ENCODE results near the gene MSRB3. TPM values are rescaled to one million over a fixed set of nuclear protein-coding genes. Genes with fewer than 3 reads are reported as not detected.

MSRB3 gene
- total and polyA plus RNA-seq, 2 donors (not counting 1 experiment from before 2014, with no cell fraction given), result not detected

GRCh38 chr12:65463611-65464010 lies 185.1 kb downstream of the MSRB3 start:
- Histone ChIP-seq H3K27me3 (replicated peaks in 1 of 4; ENCODE audit: control extremely low read depth in 1 of 4, control insufficient read depth in 3 of 4, insufficient read depth in 4 of 4, low read length in 3 of 4) (no peaks in the 10 kb centered on the region), H4K20me1 (ENCODE audit: control insufficient read depth, insufficient read depth, low read length, poor library complexity, severe bottlenecking) (no peaks in the 10 kb centered on the region), H3K36me3 (replicated peaks in 1 of 2; ENCODE audit: control extremely low read depth in 1 of 2, control insufficient read depth in 1 of 2, extremely low read depth in 1 of 2, insufficient read depth in 2 of 2, low read length in 1 of 2) (no peaks in the 10 kb centered on the region), H2AFZ (ENCODE audit: insufficient read depth, low read depth, low read length, poor library complexity, severe bottlenecking) (no peak overlapping the region), H3K9me3 (ENCODE audit: control extremely low read depth in 1 of 3, control insufficient read depth in 2 of 3, insufficient read depth in 1 of 3, low read length in 2 of 3) (peaks cover 0 to 2% (median 0%) of the 10 kb centered on the region in 3 donors), H3K79me2 (ENCODE audit: control insufficient read depth, insufficient read depth, low read length) (no peaks in the 10 kb centered on the region), H3K4me2 (replicated peaks; ENCODE audit: low read depth, low read length, poor library complexity, severe bottlenecking) (no peak overlapping the region), H3K27ac (ENCODE audit: low read length in 2 of 2) (no peak overlapping the region), H3K9ac (ENCODE audit: low read length) (no peak overlapping the region), H3K4me3 (ENCODE audit: control extremely low read depth in 1 of 5, extremely low read depth in 1 of 5, insufficient read depth in 1 of 5, low read depth in 2 of 5, low read length in 4 of 5) (no peak overlapping the region), H3K4me1 (ENCODE audit: control insufficient read depth in 2 of 2, insufficient read depth in 2 of 2, low read length in 2 of 2) (no peaks in the 10 kb centered on the region)
- 100% methylated on average over 1 of the region's 1 CpG for WGBS (ENCODE audit: insufficient coverage)
- Mint-ChIP-seq H3K27ac (no peak overlapping the region), H3K4me3 (no peak overlapping the region), H3K9me3 (ENCODE audit: insufficient read depth) (no peaks in the 10 kb centered on the region), H3K4me1 (no peaks in the 10 kb centered on the region), H3K27me3 (no peaks in the 10 kb centered on the region)
- ATAC-seq (ENCODE audit: low read depth) (no peak), DNase-seq (no peak)
- ChIA-PET CTCF (no interaction called here), POLR2A (no interaction called here)
- intact Hi-C loops (cut with micrococcal nuclease), result no loop called here
- TF ChIP-seq CTCF (IDR thresholded peaks at IDR 0.05), result no peak
- no peak for TF ChIP-seq EZH2 (IDR thresholded peaks at IDR 0.05; ENCODE audit: borderline replicate concordance, insufficient read depth, low read depth, low read length, poor library complexity, severe bottlenecking)

GRCh38 chr12:65464930-65465329 lies 186.4 kb downstream of the MSRB3 start:
- Histone ChIP-seq H3K4me2 (replicated peaks; ENCODE audit: low read depth, low read length, poor library complexity, severe bottlenecking) (no peak overlapping the region), H2AFZ (ENCODE audit: insufficient read depth, low read depth, low read length, poor library complexity, severe bottlenecking) (no peak overlapping the region), H3K27me3 (replicated peaks in 1 of 4; ENCODE audit: control extremely low read depth in 1 of 4, control insufficient read depth in 3 of 4, insufficient read depth in 4 of 4, low read length in 3 of 4) (no peaks in the 10 kb centered on the region), H3K4me1 (ENCODE audit: control insufficient read depth in 2 of 2, insufficient read depth in 2 of 2, low read length in 2 of 2) (no peaks in the 10 kb centered on the region), H4K20me1 (ENCODE audit: control insufficient read depth, insufficient read depth, low read length, poor library complexity, severe bottlenecking) (no peaks in the 10 kb centered on the region), H3K36me3 (replicated peaks in 1 of 2; ENCODE audit: control extremely low read depth in 1 of 2, control insufficient read depth in 1 of 2, extremely low read depth in 1 of 2, insufficient read depth in 2 of 2, low read length in 1 of 2) (no peaks in the 10 kb centered on the region), H3K27ac (ENCODE audit: low read length in 2 of 2) (no peak overlapping the region), H3K79me2 (ENCODE audit: control insufficient read depth, insufficient read depth, low read length) (no peaks in the 10 kb centered on the region), H3K9me3 (ENCODE audit: control extremely low read depth in 1 of 3, control insufficient read depth in 2 of 3, insufficient read depth in 1 of 3, low read length in 2 of 3) (peaks cover 0 to 2% (median 0%) of the 10 kb centered on the region in 3 donors), H3K4me3 (ENCODE audit: control extremely low read depth in 1 of 5, extremely low read depth in 1 of 5, insufficient read depth in 1 of 5, low read depth in 2 of 5, low read length in 4 of 5) (no peak overlapping the region), H3K9ac (ENCODE audit: low read length) (no peak overlapping the region)
- WGBS (ENCODE audit: insufficient coverage), result 95% methylated on average over 3 of the region's 3 CpGs
- ChIA-PET CTCF (no interaction called here), POLR2A (no interaction called here)
- no peaks in the 10 kb centered on the region for H3K9me3 Mint-ChIP-seq (ENCODE audit: insufficient read depth)
- no peak for TF ChIP-seq CTCF (IDR thresholded peaks at IDR 0.05)
- TF ChIP-seq EZH2 (IDR thresholded peaks at IDR 0.05; ENCODE audit: borderline replicate concordance, insufficient read depth, low read depth, low read length, poor library complexity, severe bottlenecking), result no peak
- H3K4me3 Mint-ChIP-seq, result no peak overlapping the region
- intact Hi-C loops (cut with micrococcal nuclease), result no loop called here
- H3K27me3 Mint-ChIP-seq, result peaks cover 3% of the 10 kb centered on the region
- DNase-seq (no peak), ATAC-seq (ENCODE audit: low read depth) (no peak)
- no peaks in the 10 kb centered on the region for H3K4me1 Mint-ChIP-seq
- H3K27ac Mint-ChIP-seq, result no peak overlapping the region

Measured in B cell (primary cell).